LNCaP clone FGC (cell line): ENCODE results near the gene RFXAP.
"Not testable (repeated sequence)": the region's sequence is repeated elsewhere in the genome, so short reads cannot be mapped to it uniquely, and the experiment has no call there.

Experiments
- DNase-seq: peaks from one replicate; pipeline ENCODE4 v3.0.0-alpha.2; 2011; ENCODE audit warnings: low read depth
- H3K4me3 ChIP-seq: 2 replicates; pipeline ENCODE4 v1.5.1; 2011; ENCODE audit warnings: mild to moderate bottlenecking, low read depth, low read length, control low read depth
- CTCF ChIP-seq: IDR thresholded peaks from 2 replicates; pipeline ENCODE4 v1.5.1; 2012; ENCODE audit warnings: mild to moderate bottlenecking; ENCODE audit not compliant: control insufficient read depth, insufficient read depth; ENCODE audit errors: extremely low read depth

The RFXAP gene

GRCh38 chr13:36778083-36778671 lies 40.8 kb upstream of the RFXAP start:
- DNase-seq: no peak
- no peak overlapping the region for H3K4me3 ChIP-seq
- no peak for TF ChIP-seq CTCF

DNA sequence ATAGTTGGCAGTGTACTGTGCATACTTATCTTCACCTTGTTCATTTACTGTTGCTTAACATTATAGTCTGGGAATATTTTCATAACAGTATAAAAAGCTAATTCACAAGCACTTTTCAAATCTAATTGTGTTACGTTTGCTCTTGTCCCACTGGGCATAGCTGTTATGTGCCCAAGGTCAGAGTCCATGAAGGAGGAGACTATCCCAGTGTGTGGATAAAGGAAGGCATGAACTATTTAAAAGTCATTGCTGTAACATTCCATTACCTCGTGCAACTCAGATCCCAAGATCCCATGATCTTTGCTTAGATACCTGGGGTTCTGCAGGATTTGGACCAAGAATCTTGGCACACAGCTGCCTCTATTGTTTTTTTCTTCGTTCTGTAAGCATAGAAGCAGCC lies 35.1 kb upstream of the RFXAP start:
- H3K4me3 ChIP-seq: no peak overlapping the region
- TF ChIP-seq CTCF: no peak
- no peak for DNase-seq

DNA sequence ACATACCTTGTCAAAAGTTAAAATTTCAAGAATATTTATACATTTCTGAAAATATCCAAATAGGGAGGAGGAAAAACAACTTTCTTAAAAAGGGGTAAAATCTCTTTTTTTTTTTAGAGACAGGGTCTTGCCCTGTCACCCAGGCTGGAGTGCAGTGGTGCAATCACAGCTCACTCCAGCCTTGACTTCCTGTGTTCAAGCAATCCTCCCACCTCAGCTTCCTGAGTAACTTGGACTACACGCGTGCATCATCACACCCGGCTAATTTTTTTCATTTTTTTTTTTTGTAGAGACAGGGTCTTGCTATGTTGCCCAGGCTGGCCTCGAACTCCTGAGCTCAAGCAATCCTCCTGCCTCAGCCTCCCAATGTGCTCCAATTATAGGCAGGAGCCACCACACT lies 32.8 kb upstream of the RFXAP start:
- not testable (repeated sequence) for H3K4me3 ChIP-seq, DNase-seq

- no peak for DNase-seq
- no peak overlapping the region for H3K4me3 ChIP-seq
- no peak for TF ChIP-seq CTCF
Observed at GRCh38 chr13:36787181-36787580, 31.8 kb upstream of the RFXAP start.

DNA sequence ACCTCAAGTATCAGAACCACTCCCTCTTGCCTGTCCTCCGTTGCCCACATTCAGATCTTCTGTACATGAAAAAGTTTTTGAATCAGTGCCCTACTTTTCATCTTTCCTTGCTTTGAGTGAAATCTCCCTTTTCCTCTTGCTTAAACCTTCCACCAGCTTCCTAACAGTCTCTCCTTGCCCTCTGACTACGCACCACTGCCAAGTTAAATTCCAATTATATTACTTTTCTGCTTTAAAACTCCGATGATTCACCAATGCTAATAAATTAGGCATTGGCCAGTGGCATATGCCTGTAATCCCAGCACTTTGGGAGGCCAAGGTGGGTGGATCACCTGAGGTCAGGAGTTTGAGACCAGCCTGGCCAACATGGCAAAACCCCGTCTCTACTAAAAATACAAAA lies 30.7 kb upstream of the RFXAP start:
- no peak for TF ChIP-seq CTCF
- DNase-seq: no peak
- H3K4me3 ChIP-seq: no peak overlapping the region

- DNase-seq: no peak
- no peak overlapping the region for H3K4me3 ChIP-seq
- TF ChIP-seq CTCF: no peak
Observed at GRCh38 chr13:36789061-36789460, 30.0 kb upstream of the RFXAP start.

DNA sequence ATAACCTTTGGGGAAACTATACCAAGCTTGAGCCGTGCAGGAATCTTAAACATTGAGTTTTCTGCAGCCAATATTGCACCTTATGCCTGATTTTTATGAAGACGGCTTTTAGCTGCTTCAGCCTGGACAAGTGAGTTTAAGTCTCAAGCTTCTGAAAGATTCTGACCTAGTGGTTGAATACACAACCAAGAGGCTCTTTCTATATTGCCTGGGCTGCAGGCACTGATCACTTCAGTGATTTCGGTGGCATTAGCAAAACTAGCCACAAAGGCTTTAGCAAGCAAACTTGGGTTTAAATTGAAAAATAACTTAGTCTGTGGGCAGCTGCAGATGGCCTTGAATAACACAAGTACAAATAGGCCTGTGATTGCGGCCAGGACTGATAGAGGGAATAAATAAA lies 29.3 kb upstream of the RFXAP start:
- DNase-seq: no peak
- H3K4me3 ChIP-seq: no peak overlapping the region
- no peak for TF ChIP-seq CTCF
